HepG2 (cell line): ENCODE results near the gene TMEM135. TPM values are rescaled to one million over a fixed set of nuclear protein-coding genes. Genes with fewer than 3 reads are reported as not detected.

ENCODE experiments used
- ATAC-seq: fragments of 200-7000 bp; cut with Tn5 transposase; 3 replicates; pipeline ENCODE4 v1.9.1; 2020; ENCODE audit warnings: mild to moderate bottlenecking, moderate library complexity
- BruUV-seq: library from RNA; stranded (reverse); fragments of 400-500 nt; replicated peaks from 2 replicates; lab custom pipeline; 2021; lab: Mats Ljungman, UMichigan
- CTCF ChIA-PET: fragments of 300-600 bp; formaldehyde crosslinking; extraction: SDS; loops from one replicate; lab custom pipeline; 2021; ENCODE audit warnings: low total read pairs, inconsistent platforms, low intra/inter-chr PET ratio; lab: Yijun Ruan, JAX
- POLR2A ChIA-PET: fragments of 350-600 bp; sonication (Branson Sonifier 250); formaldehyde crosslinking; loops from one replicate; lab custom pipeline; 2020; ENCODE audit warnings: antibody characterized with exemption, inconsistent platforms; lab: Yijun Ruan, JAX
- DNase-seq: peaks from one replicate; pipeline ENCODE4 v3.0.0-alpha.2; 2015; ENCODE audit warnings: low spot score
- FAIRE-seq: peaks from 3 replicates; lab custom pipeline; 2011; peaks lifted over from hg19 to GRCh38; lab: Jason Lieb, UNC
- H2AFZ ChIP-seq: one replicate; pipeline ENCODE4 v1.6.1; 2011; ENCODE audit warnings: low read length, inconsistent platforms
- H3K27ac ChIP-seq: fragments of 300-600 bp; 3 replicates; pipeline ENCODE4 v1.8.0; 2011; ENCODE audit warnings: mixed run types, mild to moderate bottlenecking, mixed read lengths, low read length, inconsistent platforms; ENCODE audit not compliant: insufficient read depth; ENCODE audit errors: extremely low read length
- H3K27me3 ChIP-seq, 2 experiments: fragments of 200-600 bp in 1 of 2; 2 replicates in 1 of 2; 3 replicates in 1 of 2; pipeline versions ENCODE4 v1.6.0 to v1.8.0; 2011; ENCODE audit warnings: low read length in 2 of 2, mild to moderate bottlenecking in 2 of 2, moderate library complexity in 2 of 2, inconsistent platforms in 1 of 2; ENCODE audit not compliant: insufficient read depth in 2 of 2, control insufficient read depth in 1 of 2
- H3K36me3 ChIP-seq, 2 experiments: fragments of 200-600 bp in 1 of 2; replicated peaks in 1 of 2; 2 replicates in 1 of 2; 3 replicates in 1 of 2; pipeline versions ENCODE4 v1.5.1 to v1.8.0; 2011; ENCODE audit warnings: low read length in 2 of 2, inconsistent platforms in 1 of 2; ENCODE audit not compliant: insufficient read depth in 2 of 2, control insufficient read depth in 1 of 2
- H3K4me1 ChIP-seq: 2 replicates; pipeline ENCODE4 v1.5.1; 2012; ENCODE audit warnings: low read length, inconsistent platforms; ENCODE audit not compliant: insufficient read depth
- H3K4me2 ChIP-seq: 2 replicates; pipeline ENCODE4 v1.6.0; 2011; ENCODE audit warnings: low read depth, low read length, inconsistent platforms
- H3K4me3 ChIP-seq, 3 experiments: fragments of 200-600 bp in 1 of 3; sonication (generic), shearing (Covaris generic) in 1 of 3; replicated peaks in 1 of 3; 2 replicates each; pipeline ENCODE4 v1.5.1; 2011 to 2016; ENCODE audit warnings: low read length in 3 of 3, inconsistent platforms in 2 of 3, low read depth in 2 of 3, mild to moderate bottlenecking in 2 of 3, control low read depth in 1 of 3, mixed read lengths in 1 of 3; ENCODE audit not compliant: insufficient read depth in 1 of 3
- H3K79me2 ChIP-seq: one replicate; pipeline ENCODE4 v1.6.1; 2011; ENCODE audit warnings: low read length, inconsistent platforms; ENCODE audit not compliant: insufficient read depth
- H3K9ac ChIP-seq: 2 replicates; pipeline ENCODE4 v1.6.0; 2011; ENCODE audit warnings: mild to moderate bottlenecking, low read depth, low read length, inconsistent platforms; ENCODE audit not compliant: insufficient read depth
- H3K9me3 ChIP-seq: 2 replicates; pipeline ENCODE4 v1.5.1; 2012; ENCODE audit warnings: mild to moderate bottlenecking, low read length
- H4K20me1 ChIP-seq: 2 replicates; pipeline ENCODE4 v1.6.0; 2011; ENCODE audit warnings: inconsistent platforms, mild to moderate bottlenecking, low read length, moderate library complexity; ENCODE audit not compliant: insufficient read depth
- ATF3 ChIP-seq: sonication (generic); formaldehyde crosslinking; IDR thresholded peaks from 2 replicates; pipeline ENCODE4 v1.4.0; 2020; ENCODE audit warnings: missing genetic modification reagents
- CENPT ChIP-seq: sonication (generic); formaldehyde crosslinking; IDR thresholded peaks from 2 replicates; pipeline ENCODE4 v1.8.0; 2022; ENCODE audit warnings: low read depth, mild to moderate bottlenecking, moderate library complexity, missing genetic modification reagents
- FIP1L1 ChIP-seq: fragments of 200-400 bp; formaldehyde crosslinking; IDR thresholded peaks from 2 replicates; pipeline ENCODE4 v1.6.1; 2018; ENCODE audit warnings: low read depth, mild to moderate bottlenecking, low read length, moderate library complexity, borderline replicate concordance; ENCODE audit not compliant: insufficient read depth
- GFI1 ChIP-seq: sonication (generic); formaldehyde crosslinking; IDR thresholded peaks from 2 replicates; pipeline ENCODE4 v1.5.0; 2020; ENCODE audit warnings: missing genetic modification reagents, mild to moderate bottlenecking, borderline replicate concordance
- KLF12 ChIP-seq: sonication (generic); formaldehyde crosslinking; IDR thresholded peaks from 2 replicates; pipeline ENCODE4 v1.4.0; 2020; ENCODE audit warnings: missing genetic modification reagents, borderline replicate concordance
- REPIN1 ChIP-seq: sonication (generic); formaldehyde crosslinking; IDR thresholded peaks from 2 replicates; pipeline ENCODE4 v1.8.0; 2022; ENCODE audit warnings: missing genetic modification reagents, low read depth, mild to moderate bottlenecking, borderline replicate concordance
- STAT5B ChIP-seq: sonication (generic); formaldehyde crosslinking; IDR thresholded peaks from 2 replicates; pipeline ENCODE4 v1.4.0; 2020; ENCODE audit warnings: missing genetic modification reagents
- TRAFD1 ChIP-seq: sonication (generic); formaldehyde crosslinking; IDR thresholded peaks from 2 replicates; pipeline ENCODE4 v1.5.1; 2020; ENCODE audit warnings: missing genetic modification reagents, mild to moderate bottlenecking, borderline replicate concordance
- XRCC5 ChIP-seq: fragments of 200-400 bp; formaldehyde crosslinking; optimal IDR thresholded peaks from 2 replicates; pipeline ENCODE3; 2017; ENCODE audit warnings: mild to moderate bottlenecking, low read length
- ZNF768 ChIP-seq: sonication (generic); formaldehyde crosslinking; IDR thresholded peaks from 2 replicates; pipeline ENCODE4 v1.4.0; 2020; ENCODE audit warnings: missing genetic modification reagents
- WGBS: methylation state at CpG from one replicate; pipeline ENCODE4 v1.1.6; 2017; ENCODE audit warnings: low lambda C conversion rate; 5-methylcytosine and 5-hydroxymethylcytosine counted together
- in situ Hi-C: cut with HindIII; loops from 2 replicates; pipeline ENCODE4 v1.10.0; 2017; ENCODE audit warnings: low pct_unique_long_range_greater_than_20kb; ENCODE audit not compliant: extremely low pct_ligation_motif_present
- intact Hi-C: fragments of 100-400 bp; cut with micrococcal nuclease; formaldehyde crosslinking; loops from one replicate; pipeline ENCODE4 v1.10.0; 2022; ENCODE audit not compliant: unreplicated experiment
- polyA plus RNA-seq, 8 experiments: library from polyadenylated mRNA; depleted of rRNA in 3 of 8; stranded (reverse) in 7 of 8; unstranded in 1 of 8; fragments of >200 nt; fragmentation: Illumina TruSeq in 4 of 8; extraction: Trizol in 4 of 8; gene quantifications; 2 replicates each; pipeline versions ENCODE4 v1.2.1 to v1.2.3, GENCODE V29; 2011 to 2016; ENCODE audit warnings: low read depth in 4 of 8, missing spikeins in 1 of 8, mixed read lengths in 1 of 8; ENCODE audit not compliant: insufficient read depth in 1 of 8
- total RNA-seq, 5 experiments: library from RNA; depleted of rRNA; stranded (reverse); fragments of >200 nt; fragmentation: Illumina TruSeq; extraction: Trizol; gene quantifications; 2 replicates each; pipeline ENCODE4 v1.2.3, GENCODE V29; 2016; ENCODE audit warnings: low read depth in 1 of 5
- TF ChIP-seq, protein P1 (sequence below), 2 experiments: sonication (generic) in 1 of 2; formaldehyde crosslinking in 1 of 2; IDR thresholded peaks; 2 replicates each; pipeline versions ENCODE4 v1.4.0 to v1.6.1; 2016 to 2020; ENCODE audit warnings: borderline replicate concordance in 1 of 2, low read depth in 1 of 2, mild to moderate bottlenecking in 1 of 2, missing genetic modification reagents in 1 of 2
- TF ChIP-seq, protein P2 (sequence below): IDR thresholded peaks from 2 replicates; pipeline ENCODE4 v1.6.1; 2016; ENCODE audit warnings: missing genetic modification reagents, missing compliant biosample characterization

Gene TMEM135
- total and polyA plus RNA-seq, 2 of the 13 experiments (the other 11 are each of a cell fraction or from before 2014, with no cell fraction given), result 36.6 to 88.9 TPM

GRCh38 chr11:87144252-87144651 lies 106.5 kb downstream of the TMEM135 start:
- ATAC-seq (no peak), DNase-seq (no peak)
- Histone ChIP-seq H3K27ac (no peak overlapping the region), H3K79me2 (peaks cover 61% of the 10 kb centered on the region), H3K9me3 (peaks cover 3% of the 10 kb centered on the region; the same call in 1 of the 2 replicates), H3K4me3 (no peak overlapping the region), H3K27me3 (no peaks in the 10 kb centered on the region), H4K20me1 (peaks cover 15% of the 10 kb centered on the region; the same call in 1 of the 2 replicates), H3K4me1 (peaks cover 24% of the 10 kb centered on the region), H2AFZ (no peak overlapping the region), H3K9ac (no peak overlapping the region), H3K4me2 (no peak overlapping the region), H3K36me3 (no peaks in the 10 kb centered on the region)
- ChIA-PET CTCF (no interaction called here), POLR2A (no interaction called here)
- in situ Hi-C loops, result no loop called here
- WGBS, result 96% methylated on average over 3 of the region's 3 CpGs
- BruUV-seq, result no TSS peak
- intact Hi-C loops, result no loop called here
- TF ChIP-seq STAT5B (CRISPR knock-in tag) (no peak), REPIN1 (no peak), GFI1 (CRISPR knock-in tag) (no peak), CENPT (CRISPR knock-in tag) (no peak), KLF12 (no peak), TRAFD1 (CRISPR knock-in tag) (no peak), XRCC5 (no peak), ZNF768 (no peak), ATF3 (CRISPR knock-in tag) (no peak), FIP1L1 (no peak)
- TF ChIP-seq, protein P1, sequence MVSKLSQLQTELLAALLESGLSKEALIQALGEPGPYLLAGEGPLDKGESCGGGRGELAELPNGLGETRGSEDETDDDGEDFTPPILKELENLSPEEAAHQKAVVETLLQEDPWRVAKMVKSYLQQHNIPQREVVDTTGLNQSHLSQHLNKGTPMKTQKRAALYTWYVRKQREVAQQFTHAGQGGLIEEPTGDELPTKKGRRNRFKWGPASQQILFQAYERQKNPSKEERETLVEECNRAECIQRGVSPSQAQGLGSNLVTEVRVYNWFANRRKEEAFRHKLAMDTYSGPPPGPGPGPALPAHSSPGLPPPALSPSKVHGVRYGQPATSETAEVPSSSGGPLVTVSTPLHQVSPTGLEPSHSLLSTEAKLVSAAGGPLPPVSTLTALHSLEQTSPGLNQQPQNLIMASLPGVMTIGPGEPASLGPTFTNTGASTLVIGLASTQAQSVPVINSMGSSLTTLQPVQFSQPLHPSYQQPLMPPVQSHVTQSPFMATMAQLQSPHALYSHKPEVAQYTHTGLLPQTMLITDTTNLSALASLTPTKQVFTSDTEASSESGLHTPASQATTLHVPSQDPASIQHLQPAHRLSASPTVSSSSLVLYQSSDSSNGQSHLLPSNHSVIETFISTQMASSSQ (IDR thresholded peaks at IDR 0.05; ENCODE audit: low read depth), result no peak
- TF ChIP-seq, protein P1 (CRISPR knock-in tag; IDR thresholded peaks at IDR 0.05; ENCODE audit: borderline replicate concordance), result no peak
- TF ChIP-seq, protein P2, sequence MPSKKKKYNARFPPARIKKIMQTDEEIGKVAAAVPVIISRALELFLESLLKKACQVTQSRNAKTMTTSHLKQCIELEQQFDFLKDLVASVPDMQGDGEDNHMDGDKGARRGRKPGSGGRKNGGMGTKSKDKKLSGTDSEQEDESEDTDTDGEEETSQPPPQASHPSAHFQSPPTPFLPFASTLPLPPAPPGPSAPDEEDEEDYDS (CRISPR knock-in tag), result no peak
- TF ChIP-seq, all 625 proteins: peak for 0
- FAIRE-seq, result no peak
